ENCODE results near the gene SMIM32. TPM values are rescaled to one million over a fixed set of nuclear protein-coding genes. Genes with fewer than 3 reads are reported as not detected.

SMIM32 gene
- total RNA-seq, 1 donor from 2014 or later = not detected

GRCh38 chr5:136208916-136209315, 16.0 kb upstream of the SMIM32 start:
- H3K36me3 Mint-ChIP-seq (ENCODE audit: low read depth) = peaks cover 2% of the 10 kb centered on the region
- no peak overlapping the region for H3K27ac Mint-ChIP-seq (ENCODE audit: unreplicated experiment)
- TF ChIP-seq, protein P1, sequence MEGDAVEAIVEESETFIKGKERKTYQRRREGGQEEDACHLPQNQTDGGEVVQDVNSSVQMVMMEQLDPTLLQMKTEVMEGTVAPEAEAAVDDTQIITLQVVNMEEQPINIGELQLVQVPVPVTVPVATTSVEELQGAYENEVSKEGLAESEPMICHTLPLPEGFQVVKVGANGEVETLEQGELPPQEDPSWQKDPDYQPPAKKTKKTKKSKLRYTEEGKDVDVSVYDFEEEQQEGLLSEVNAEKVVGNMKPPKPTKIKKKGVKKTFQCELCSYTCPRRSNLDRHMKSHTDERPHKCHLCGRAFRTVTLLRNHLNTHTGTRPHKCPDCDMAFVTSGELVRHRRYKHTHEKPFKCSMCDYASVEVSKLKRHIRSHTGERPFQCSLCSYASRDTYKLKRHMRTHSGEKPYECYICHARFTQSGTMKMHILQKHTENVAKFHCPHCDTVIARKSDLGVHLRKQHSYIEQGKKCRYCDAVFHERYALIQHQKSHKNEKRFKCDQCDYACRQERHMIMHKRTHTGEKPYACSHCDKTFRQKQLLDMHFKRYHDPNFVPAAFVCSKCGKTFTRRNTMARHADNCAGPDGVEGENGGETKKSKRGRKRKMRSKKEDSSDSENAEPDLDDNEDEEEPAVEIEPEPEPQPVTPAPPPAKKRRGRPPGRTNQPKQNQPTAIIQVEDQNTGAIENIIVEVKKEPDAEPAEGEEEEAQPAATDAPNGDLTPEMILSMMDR (conservative IDR thresholded peaks at IDR 0.05) = no peak
- H3K9me3 Mint-ChIP-seq = no peaks in the 10 kb centered on the region
- DNase-seq (ENCODE audit: low read depth, low spot score) = no peak
- H3K27me3 Mint-ChIP-seq (ENCODE audit: low read depth) = peaks cover 2% of the 10 kb centered on the region
- H3K4me1 Mint-ChIP-seq = no peaks in the 10 kb centered on the region
- no peak overlapping the region for H3K4me3 Mint-ChIP-seq

GRCh38 chr5:136207631-136208030, 14.7 kb upstream of the SMIM32 start:
- Mint-ChIP-seq H3K27ac (ENCODE audit: unreplicated experiment) (no peak overlapping the region), H3K27me3 (ENCODE audit: low read depth) (peaks cover 5% of the 10 kb centered on the region)
- TF ChIP-seq, protein P1 (conservative IDR thresholded peaks at IDR 0.05) = no peak

GRCh38 chr5:136206361-136206760, 13.4 kb upstream of the SMIM32 start:
- no peaks in the 10 kb centered on the region for H3K9me3 Mint-ChIP-seq
- TF ChIP-seq, protein P1 (conservative IDR thresholded peaks at IDR 0.05) = no peak
- peaks cover 15% of the 10 kb centered on the region for H3K4me1 Mint-ChIP-seq
- peak overlapping the region; percentile 47 for H3K27ac Mint-ChIP-seq (ENCODE audit: unreplicated experiment)
- peaks cover 13% of the 10 kb centered on the region for H3K27me3 Mint-ChIP-seq (ENCODE audit: low read depth)
- peaks cover 2% of the 10 kb centered on the region for H3K36me3 Mint-ChIP-seq (ENCODE audit: low read depth)
- no peak overlapping the region for H3K4me3 Mint-ChIP-seq
- DNase-seq (ENCODE audit: low read depth, low spot score) = no peak

More at GRCh38 chr5:136207631-136208030, 14.7 kb upstream of the SMIM32 start:
- Mint-ChIP-seq H3K36me3 (ENCODE audit: low read depth) (peaks cover 2% of the 10 kb centered on the region), H3K4me3 (no peak overlapping the region), H3K4me1 (peaks cover 6% of the 10 kb centered on the region), H3K9me3 (no peaks in the 10 kb centered on the region)
- DNase-seq (ENCODE audit: low read depth, low spot score) = no peak

DNA sequence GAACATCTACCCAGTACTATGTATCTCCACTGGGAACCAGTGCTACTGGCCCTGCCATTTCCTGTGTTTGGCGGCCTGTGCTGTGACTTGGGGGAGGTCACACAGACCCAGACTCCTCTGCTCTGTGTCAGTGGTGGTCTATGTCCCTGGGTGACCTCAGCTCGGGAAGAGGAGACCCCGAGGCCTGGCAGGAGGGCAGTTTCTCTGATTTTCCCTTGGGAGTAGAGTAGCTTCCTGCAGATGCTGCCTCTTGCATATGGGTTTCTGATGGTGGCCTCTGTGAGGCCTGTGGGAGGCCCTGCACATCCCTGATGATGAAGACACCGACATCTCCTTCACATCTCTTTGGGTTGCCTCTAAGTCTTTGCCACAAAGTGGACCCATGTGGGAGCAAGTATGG, 13.0 kb upstream of the SMIM32 start:
- DNase-seq (ENCODE audit: low read depth, low spot score) = no peak
- peaks cover 17% of the 10 kb centered on the region for H3K27me3 Mint-ChIP-seq (ENCODE audit: low read depth)

GRCh38 chr5:136205061-136205702, 12.2 kb upstream of the SMIM32 start:
- Mint-ChIP-seq H3K36me3 (ENCODE audit: low read depth) (peaks cover 2% of the 10 kb centered on the region), H3K27ac (ENCODE audit: unreplicated experiment) (no peak overlapping the region), H3K9me3 (no peaks in the 10 kb centered on the region), H3K4me1 (peaks cover 15% of the 10 kb centered on the region), H3K27me3 (ENCODE audit: low read depth) (peaks cover 23% of the 10 kb centered on the region), H3K4me3 (no peak overlapping the region)
- DNase-seq (ENCODE audit: low read depth, low spot score) = no peak
- TF ChIP-seq, protein P1 (conservative IDR thresholded peaks at IDR 0.05) = no peak

More for the DNA sequence above, 13.0 kb upstream of the SMIM32 start:
- Mint-ChIP-seq H3K36me3 (ENCODE audit: low read depth) (peaks cover 2% of the 10 kb centered on the region), H3K27ac (ENCODE audit: unreplicated experiment) (no peak overlapping the region), H3K4me1 (peaks cover 15% of the 10 kb centered on the region), H3K9me3 (no peaks in the 10 kb centered on the region), H3K4me3 (no peak overlapping the region)
- TF ChIP-seq, protein P1 (conservative IDR thresholded peaks at IDR 0.05) = no peak
